HG03025 (cell line): ENCODE data around the gene DACT1.

Source experiments
- ATAC-seq: cut with Tn5 transposase; IDR thresholded peaks from one replicate; pipeline ENCODE4 v1.9.1; 2021; ENCODE audit warnings: mild to moderate bottlenecking, moderate library complexity; ENCODE audit not compliant: unreplicated experiment, low FRiP score

Gene DACT1

GRCh38 chr14:58665773-58666500 is 28.2 kb downstream of the DACT1 start:
- ATAC-seq = no peak

GRCh38 chr14:58666737-58667136 is 29.0 kb downstream of the DACT1 start:
- no peak for ATAC-seq

GRCh38 chr14:58667900-58668299 is 30.1 kb downstream of the DACT1 start:
- ATAC-seq = no peak

GRCh38 chr14:58668848-58669480 is 31.2 kb downstream of the DACT1 start:
- ATAC-seq = no peak

- no peak for ATAC-seq
Observed at GRCh38 chr14:58669556-58670200, 31.9 kb downstream of the DACT1 start.

- ATAC-seq = no peak
Observed at GRCh38 chr14:58671024-58671423, 33.3 kb downstream of the DACT1 start.

GRCh38 chr14:58671436-58671835 is 33.7 kb downstream of the DACT1 start:
- ATAC-seq = no peak

GRCh38 chr14:58673722-58674121 is 36.0 kb downstream of the DACT1 start:
- no peak for ATAC-seq

GRCh38 chr14:58677001-58677400 is 39.2 kb downstream of the DACT1 start:
- ATAC-seq = no peak

- no peak for ATAC-seq
Observed at GRCh38 chr14:58677517-58677916, 39.8 kb downstream of the DACT1 start.

GRCh38 chr14:58677996-58678395 is 40.2 kb downstream of the DACT1 start:
- ATAC-seq = no peak

GRCh38 chr14:58680698-58681097 is 42.9 kb downstream of the DACT1 start:
- ATAC-seq = no peak

- no peak for ATAC-seq
Observed at GRCh38 chr14:58687232-58687795, 49.6 kb downstream of the DACT1 start.

- ATAC-seq = no peak
Observed at GRCh38 chr14:58690801-58691516, 53.2 kb downstream of the DACT1 start.

- no peak for ATAC-seq
Observed at GRCh38 chr14:58693048-58693447, 55.3 kb downstream of the DACT1 start.

- no peak for ATAC-seq
Observed at GRCh38 chr14:58695514-58695913, 57.8 kb downstream of the DACT1 start.

- no peak for ATAC-seq
Observed at GRCh38 chr14:58697266-58697929, 59.6 kb downstream of the DACT1 start.
